Measurements from ENCODE around the gene RRAGC. TPM values are rescaled to one million over a fixed set of nuclear protein-coding genes. Genes with fewer than 3 reads are reported as not detected.

The RRAGC gene
- total and polyA plus RNA-seq, 2 of the 13 experiments (the other 11 are each of a cell fraction or from before 2014, with no cell fraction given) = 7.6 to 8.0 TPM

DNA sequence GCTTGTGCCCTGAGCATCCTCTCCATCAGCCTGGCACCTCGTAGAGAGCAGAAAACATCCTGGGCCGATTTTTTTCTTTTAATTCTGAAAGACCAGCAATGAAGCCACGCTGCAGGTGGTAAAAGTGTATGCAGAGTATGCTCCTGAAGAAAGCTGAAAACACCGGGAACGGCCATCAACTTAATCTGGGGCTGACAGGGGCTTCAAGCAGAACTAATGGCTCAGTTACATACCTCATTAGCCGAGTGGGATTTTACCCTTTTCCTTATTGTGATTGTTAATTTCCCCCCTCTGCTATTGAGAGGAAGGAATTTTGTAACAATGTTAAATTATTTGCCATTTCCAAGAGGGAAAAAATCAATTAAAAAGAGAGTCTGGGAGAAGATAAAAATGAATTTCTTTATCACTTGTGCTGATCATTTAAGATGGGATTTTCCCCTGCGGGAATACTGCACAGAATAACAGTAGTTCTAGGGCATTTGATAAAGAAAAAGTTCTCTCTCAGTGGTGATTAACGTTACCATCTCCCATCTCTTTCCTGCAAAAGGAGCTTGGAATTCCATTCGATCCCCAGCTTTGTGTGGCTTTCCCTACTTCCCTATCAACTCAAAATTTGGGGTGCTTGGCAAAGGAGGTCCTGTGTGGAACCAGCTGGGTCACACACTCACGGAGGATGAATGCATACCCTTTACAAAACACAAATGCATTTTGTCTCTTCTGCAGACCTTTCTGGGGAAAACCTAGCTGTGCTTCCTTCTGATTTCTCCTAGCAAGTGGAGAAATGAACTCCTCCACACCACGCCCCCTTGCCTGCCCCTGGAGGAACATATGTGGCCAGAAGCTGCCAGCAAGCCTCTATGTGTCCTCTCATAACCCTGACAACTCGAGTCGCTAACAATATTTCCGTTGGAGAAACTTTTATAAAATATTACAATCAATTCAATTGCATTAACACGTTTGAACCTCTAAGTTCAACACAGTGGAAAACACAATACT lies 70.9 kb downstream of the RRAGC start:
- intact Hi-C loops (cut with micrococcal nuclease; ENCODE audit: unreplicated experiment) = no loop called here
- BruUV-seq (replicated peaks) = no TSS peak
- H3K79me2 ChIP-seq (ENCODE audit: insufficient read depth, low read length) = no peaks in the 10 kb centered on the region
- ATAC-seq = no peak
- DNase-seq (ENCODE audit: low spot score) = no peak
- in situ Hi-C loops (cut with HindIII; ENCODE audit: extremely low pct_ligation_motif_present, low pct_unique_long_range_greater_than_20kb) = no loop called here
- no peak overlapping the region for H3K9ac ChIP-seq (ENCODE audit: insufficient read depth, low read depth, low read length)
- no peak overlapping the region for H2AFZ ChIP-seq (ENCODE audit: low read length)
- ChIA-PET CTCF (ENCODE audit: low intra/inter-chr PET ratio, low total read pairs) (no interaction called here), POLR2A (no interaction called here)
- H4K20me1 ChIP-seq (ENCODE audit: insufficient read depth, low read length) = no peaks in the 10 kb centered on the region
- FAIRE-seq = no peak
- H3K4me2 ChIP-seq (ENCODE audit: low read depth, low read length) = no peak overlapping the region
- no peak overlapping the region for H3K4me3 ChIP-seq (replicated peaks in 1 of 3; ENCODE audit: insufficient read depth in 1 of 3, low read depth in 2 of 3, low read length in 3 of 3)
- H3K9me3 ChIP-seq (ENCODE audit: low read length) = no peaks in the 10 kb centered on the region
- 5% methylated on average over 15 of the region's 15 CpGs for WGBS (ENCODE audit: low lambda C conversion rate)
- peaks cover 0 to 47% of the 10 kb centered on the region in 2 experiments; a peak in 4 of 5 replicates for H3K27me3 ChIP-seq (ENCODE audit: control insufficient read depth in 1 of 2, insufficient read depth in 2 of 2, low read length in 2 of 2)
- H3K36me3 ChIP-seq (replicated peaks in 1 of 2; ENCODE audit: control insufficient read depth in 1 of 2, insufficient read depth in 2 of 2, low read length in 2 of 2) = no peaks in the 10 kb centered on the region
- H3K4me1 ChIP-seq (ENCODE audit: insufficient read depth, low read length) = peaks cover 7% of the 10 kb centered on the region
- no peak overlapping the region for H3K27ac ChIP-seq (ENCODE audit: extremely low read length, insufficient read depth, low read length)
- TF ChIP-seq, protein P1, sequence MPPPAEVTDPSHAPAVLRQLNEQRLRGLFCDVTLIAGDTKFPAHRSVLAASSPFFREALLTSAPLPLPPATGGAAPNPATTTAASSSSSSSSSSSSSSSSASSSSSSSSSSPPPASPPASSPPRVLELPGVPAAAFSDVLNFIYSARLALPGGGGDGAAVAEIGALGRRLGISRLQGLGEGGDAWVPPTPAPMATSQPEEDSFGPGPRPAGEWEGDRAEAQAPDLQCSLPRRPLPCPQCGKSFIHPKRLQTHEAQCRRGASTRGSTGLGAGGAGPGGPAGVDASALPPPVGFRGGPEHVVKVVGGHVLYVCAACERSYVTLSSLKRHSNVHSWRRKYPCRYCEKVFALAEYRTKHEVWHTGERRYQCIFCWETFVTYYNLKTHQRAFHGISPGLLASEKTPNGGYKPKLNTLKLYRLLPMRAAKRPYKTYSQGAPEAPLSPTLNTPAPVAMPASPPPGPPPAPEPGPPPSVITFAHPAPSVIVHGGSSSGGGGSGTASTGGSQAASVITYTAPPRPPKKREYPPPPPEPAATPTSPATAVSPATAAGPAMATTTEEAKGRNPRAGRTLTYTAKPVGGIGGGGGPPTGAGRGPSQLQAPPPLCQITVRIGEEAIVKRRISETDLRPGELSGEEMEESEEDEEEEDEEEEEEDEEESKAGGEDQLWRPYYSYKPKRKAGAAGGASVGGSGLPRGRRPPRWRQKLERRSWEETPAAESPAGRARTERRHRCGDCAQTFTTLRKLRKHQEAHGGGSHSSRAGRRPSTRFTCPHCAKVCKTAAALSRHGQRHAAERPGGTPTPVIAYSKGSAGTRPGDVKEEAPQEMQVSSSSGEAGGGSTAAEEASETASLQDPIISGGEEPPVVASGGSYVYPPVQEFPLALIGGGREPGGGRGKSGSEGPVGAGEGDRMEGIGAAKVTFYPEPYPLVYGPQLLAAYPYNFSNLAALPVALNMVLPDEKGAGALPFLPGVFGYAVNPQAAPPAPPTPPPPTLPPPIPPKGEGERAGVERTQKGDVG (CRISPR knock-in tag; IDR thresholded peaks at IDR 0.05; ENCODE audit: borderline replicate concordance) = no peak
- TF ChIP-seq ATAD3A (CRISPR knock-in tag; IDR thresholded peaks at IDR 0.05) (no peak), ATM (IDR thresholded peaks at IDR 0.05; ENCODE audit: borderline replicate concordance) (no peak), RXRB (CRISPR knock-in tag; IDR thresholded peaks at IDR 0.05; ENCODE audit: borderline replicate concordance) (no peak), ZNF232 (CRISPR knock-in tag; IDR thresholded peaks at IDR 0.05; ENCODE audit: borderline replicate concordance) (no peak), ZBTB20 (CRISPR knock-in tag; IDR thresholded peaks at IDR 0.05; ENCODE audit: borderline replicate concordance, low read depth) (no peak), ZNF724P (CRISPR knock-in tag; IDR thresholded peaks at IDR 0.05; ENCODE audit: borderline replicate concordance) (no peak), ZNF7 (CRISPR knock-in tag; IDR thresholded peaks at IDR 0.05) (no peak), ZNF180 (CRISPR knock-in tag; IDR thresholded peaks at IDR 0.05; ENCODE audit: borderline replicate concordance, low read depth) (no peak), RBFOX2 (IDR thresholded peaks at IDR 0.05; ENCODE audit: low read depth, low read length) (no peak), SNRNP70 (IDR thresholded peaks at IDR 0.05; ENCODE audit: low read depth, low read length) (no peak)
- TF ChIP-seq, protein P2, sequence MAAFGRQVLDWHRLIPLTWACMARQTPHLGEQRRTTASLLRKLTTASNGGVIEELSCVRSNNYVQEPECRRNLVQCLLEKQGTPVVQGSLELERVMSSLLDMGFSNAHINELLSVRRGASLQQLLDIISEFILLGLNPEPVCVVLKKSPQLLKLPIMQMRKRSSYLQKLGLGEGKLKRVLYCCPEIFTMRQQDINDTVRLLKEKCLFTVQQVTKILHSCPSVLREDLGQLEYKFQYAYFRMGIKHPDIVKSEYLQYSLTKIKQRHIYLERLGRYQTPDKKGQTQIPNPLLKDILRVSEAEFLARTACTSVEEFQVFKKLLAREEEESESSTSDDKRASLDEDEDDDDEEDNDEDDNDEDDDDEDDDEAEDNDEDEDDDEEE (CRISPR knock-in tag; IDR thresholded peaks at IDR 0.05) = no peak
- TF ChIP-seq, protein P3, sequence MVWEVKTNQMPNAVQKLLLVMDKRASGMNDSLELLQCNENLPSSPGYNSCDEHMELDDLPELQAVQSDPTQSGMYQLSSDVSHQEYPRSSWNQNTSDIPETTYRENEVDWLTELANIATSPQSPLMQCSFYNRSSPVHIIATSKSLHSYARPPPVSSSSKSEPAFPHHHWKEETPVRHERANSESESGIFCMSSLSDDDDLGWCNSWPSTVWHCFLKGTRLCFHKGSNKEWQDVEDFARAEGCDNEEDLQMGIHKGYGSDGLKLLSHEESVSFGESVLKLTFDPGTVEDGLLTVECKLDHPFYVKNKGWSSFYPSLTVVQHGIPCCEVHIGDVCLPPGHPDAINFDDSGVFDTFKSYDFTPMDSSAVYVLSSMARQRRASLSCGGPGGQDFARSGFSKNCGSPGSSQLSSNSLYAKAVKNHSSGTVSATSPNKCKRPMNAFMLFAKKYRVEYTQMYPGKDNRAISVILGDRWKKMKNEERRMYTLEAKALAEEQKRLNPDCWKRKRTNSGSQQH (CRISPR knock-in tag; IDR thresholded peaks at IDR 0.05; ENCODE audit: low read depth) = no peak
- TF ChIP-seq, protein P4, sequence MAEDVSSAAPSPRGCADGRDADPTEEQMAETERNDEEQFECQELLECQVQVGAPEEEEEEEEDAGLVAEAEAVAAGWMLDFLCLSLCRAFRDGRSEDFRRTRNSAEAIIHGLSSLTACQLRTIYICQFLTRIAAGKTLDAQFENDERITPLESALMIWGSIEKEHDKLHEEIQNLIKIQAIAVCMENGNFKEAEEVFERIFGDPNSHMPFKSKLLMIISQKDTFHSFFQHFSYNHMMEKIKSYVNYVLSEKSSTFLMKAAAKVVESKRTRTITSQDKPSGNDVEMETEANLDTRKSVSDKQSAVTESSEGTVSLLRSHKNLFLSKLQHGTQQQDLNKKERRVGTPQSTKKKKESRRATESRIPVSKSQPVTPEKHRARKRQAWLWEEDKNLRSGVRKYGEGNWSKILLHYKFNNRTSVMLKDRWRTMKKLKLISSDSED (CRISPR knock-in tag; IDR thresholded peaks at IDR 0.05) = no peak
